Activated CD8-positive, alpha-beta memory T cell treated with anti-CD3 and anti-CD28 coated beads for 48 hours (primary cell): Measurements from ENCODE around the gene SMCO2.

ENCODE experiments used
- DNase-seq, 3 experiments: peaks; one replicate each; pipeline ENCODE4 v3.0.0-alpha.2; 2020; ENCODE audit warnings: low read depth in 2 of 3, low spot score in 2 of 3

SMCO2 gene

DNA sequence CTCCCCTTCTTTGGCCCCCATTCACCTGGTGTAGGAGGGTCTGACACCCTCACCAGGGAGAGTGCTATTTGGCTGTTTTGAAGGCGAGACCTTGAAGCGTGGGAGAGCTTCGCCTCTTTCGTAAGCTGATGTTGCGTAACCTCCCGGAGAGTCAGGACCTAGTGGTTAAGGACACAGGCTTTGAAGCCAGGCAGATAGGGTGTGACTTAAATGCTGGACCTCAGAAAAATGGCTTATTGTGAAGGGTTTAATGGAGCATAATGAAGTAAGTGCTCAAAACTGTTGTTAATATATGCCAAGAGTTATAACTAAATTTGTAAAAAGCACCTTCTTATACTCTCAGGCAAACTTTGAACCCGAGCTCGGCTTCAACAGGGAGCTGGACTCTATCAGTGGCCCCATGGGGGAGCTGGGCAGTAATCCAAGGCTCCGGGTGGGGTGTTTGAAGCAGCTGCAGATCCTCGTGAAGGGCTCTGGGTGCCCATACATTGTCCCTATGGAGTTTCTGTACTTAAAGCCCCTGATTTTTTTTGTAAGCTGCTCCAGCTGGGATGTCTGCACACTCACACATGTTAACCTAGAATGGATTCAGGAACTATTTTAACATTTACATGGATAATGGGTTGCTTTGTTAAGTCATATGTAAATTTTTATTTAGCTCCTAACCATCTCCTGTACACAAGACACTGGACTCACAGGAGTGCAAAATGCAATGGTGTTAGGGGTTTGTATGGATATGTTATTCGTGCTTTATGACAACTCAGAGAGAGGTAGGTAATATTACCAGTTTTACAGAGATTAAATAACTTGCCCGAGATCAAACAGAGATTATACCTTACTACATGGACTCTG is 103.5 kb downstream of the SMCO2 start:
- DNase-seq = no peak

DNA sequence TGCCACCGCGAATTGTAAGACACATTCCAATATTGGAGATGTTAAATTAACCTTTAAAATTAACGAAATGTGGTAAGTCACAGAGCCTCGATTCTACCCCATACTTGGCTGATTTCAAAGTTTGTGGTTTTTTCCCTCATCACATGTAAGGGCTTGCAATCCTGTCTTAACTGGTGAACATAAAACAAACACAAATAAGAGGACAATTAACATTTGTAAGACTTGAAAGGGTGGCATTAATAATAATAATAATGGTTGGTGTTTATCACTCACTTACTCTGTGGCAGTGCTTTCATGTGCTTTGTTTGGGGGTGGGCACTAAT is 104.1 kb downstream of the SMCO2 start:
- no peak for DNase-seq

DNA sequence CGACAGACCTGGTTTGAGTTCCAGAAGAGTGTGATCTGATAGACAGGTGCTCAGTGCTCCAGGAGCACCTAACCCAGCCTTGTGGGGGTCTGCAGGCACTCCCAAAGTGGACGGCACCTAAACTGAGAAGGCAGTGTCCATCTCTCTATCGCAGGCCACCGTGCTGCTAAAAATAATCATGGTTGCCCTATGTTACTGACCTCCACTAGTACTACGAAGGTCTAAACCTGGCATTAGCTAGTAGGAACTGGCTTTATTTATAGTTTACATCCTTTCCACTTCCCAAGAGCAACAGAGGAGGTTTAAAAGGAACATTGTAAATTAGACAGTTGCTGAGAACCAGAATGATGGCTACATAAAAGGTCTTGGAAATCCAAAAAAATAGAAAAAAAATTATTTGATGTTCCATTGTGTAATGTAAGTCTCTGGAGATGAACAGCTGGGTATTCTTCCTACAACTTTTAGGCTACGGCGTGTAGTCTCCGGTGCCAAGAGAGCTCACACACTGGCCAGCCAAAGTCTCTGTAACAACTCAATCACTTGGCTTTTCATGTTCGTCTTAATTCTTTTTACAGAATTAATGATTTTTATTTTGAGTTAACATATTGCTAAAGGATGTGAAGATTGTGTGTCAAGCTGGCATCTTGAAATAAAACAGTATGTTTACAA is 104.8 kb downstream of the SMCO2 start:
- no peak for DNase-seq
